Right renal pelvis (tissue), 4 donors: ENCODE data around the gene RTTN. TPM values are rescaled to one million over a fixed set of nuclear protein-coding genes. Genes with fewer than 3 reads are reported as not detected.

Source experiments
- DNase-seq, 4 donors: peaks; one replicate each; pipeline ENCODE4 v3.0.0-alpha.2; 2013; ENCODE audit warnings: low read depth in 4 of 4, low spot score in 3 of 4, missing footprints in 1 of 4
- polyA plus RNA-seq, 4 donors: library from polyadenylated mRNA; unstranded; fragments of 120-200 nt; gene quantifications; one replicate each; pipeline ENCODE4 v1.2.1, GENCODE V29; 2013; ENCODE audit not compliant: insufficient read length in 4 of 4

RTTN gene
- polyA plus RNA-seq, 4 donors = 17.2 to 20.2 (median 18.9) TPM

GRCh38 chr18:70030728-70031127 lies 174.8 kb downstream of the RTTN start:
- DNase-seq = no peak

GRCh38 chr18:70029163-70029562 lies 176.3 kb downstream of the RTTN start:
- DNase-seq = no peak

- no peak for DNase-seq
Observed at GRCh38 chr18:70028734-70029133, 176.8 kb downstream of the RTTN start.

GRCh38 chr18:70028084-70028483 lies 177.4 kb downstream of the RTTN start:
- no peak for DNase-seq

GRCh38 chr18:70025580-70025979 lies 179.9 kb downstream of the RTTN start:
- no peak for DNase-seq

- no peak for DNase-seq
Observed at GRCh38 chr18:70024829-70025228, 180.7 kb downstream of the RTTN start.

- no peak for DNase-seq
Observed at GRCh38 chr18:70024093-70024492, 181.4 kb downstream of the RTTN start.

GRCh38 chr18:70022636-70023035 lies 182.9 kb downstream of the RTTN start:
- DNase-seq = no peak

GRCh38 chr18:70021498-70021897 lies 184.0 kb downstream of the RTTN start:
- DNase-seq = no peak

- DNase-seq = no peak
Observed at GRCh38 chr18:70021043-70021442, 184.4 kb downstream of the RTTN start.

- no peak for DNase-seq
Observed at GRCh38 chr18:70019991-70020390, 185.5 kb downstream of the RTTN start.

GRCh38 chr18:70019136-70019535 lies 186.4 kb downstream of the RTTN start:
- no peak for DNase-seq

- no peak for DNase-seq
Observed at GRCh38 chr18:70015127-70015526, 190.4 kb downstream of the RTTN start.

- no peak for DNase-seq
Observed at GRCh38 chr18:70005580-70005979, 199.9 kb downstream of the RTTN start.

GRCh38 chr18:70004696-70005095 lies 200.8 kb downstream of the RTTN start:
- DNase-seq = no peak

- no peak for DNase-seq
Observed at GRCh38 chr18:69999656-70000055, 205.8 kb downstream of the RTTN start.

GRCh38 chr18:69998523-69998987 lies 206.9 kb downstream of the RTTN start:
- no peak for DNase-seq

- DNase-seq = no peak
Observed at GRCh38 chr18:69996951-69997798, 208.3 kb downstream of the RTTN start.

GRCh38 chr18:69996417-69996816 lies 209.1 kb downstream of the RTTN start:
- DNase-seq = no peak

- no peak for DNase-seq
Observed at GRCh38 chr18:69995774-69996173, 209.7 kb downstream of the RTTN start.

- DNase-seq = no peak
Observed at GRCh38 chr18:69992776-69993175, 212.7 kb downstream of the RTTN start.

- no peak for DNase-seq
Observed at GRCh38 chr18:69987870-69988269, 217.6 kb downstream of the RTTN start.
